Activated CD4-positive, alpha-beta T cell treated with anti-CD3 and anti-CD28 coated beads, Interleukin-2, amount 50 U/mL, for 24 hours (primary cell): Measurements from ENCODE around the gene EBF3.

ENCODE experiments used
- DNase-seq, 2 donors: peaks; one replicate each; pipeline ENCODE4 v3.0.0-alpha.2; 2020; ENCODE audit warnings: low read depth in 1 of 2, low spot score in 1 of 2

EBF3 gene

GRCh38 chr10:129963641-129964501 is at the start of gene EBF3:
Gene EBF3, minus strand, starts transcription at chr10:129964274. Its CDS starts 506 bp downstream, at chr10:129963768.
- DNase-seq = peak in 1 of 2 donors; percentile 17

DNA sequence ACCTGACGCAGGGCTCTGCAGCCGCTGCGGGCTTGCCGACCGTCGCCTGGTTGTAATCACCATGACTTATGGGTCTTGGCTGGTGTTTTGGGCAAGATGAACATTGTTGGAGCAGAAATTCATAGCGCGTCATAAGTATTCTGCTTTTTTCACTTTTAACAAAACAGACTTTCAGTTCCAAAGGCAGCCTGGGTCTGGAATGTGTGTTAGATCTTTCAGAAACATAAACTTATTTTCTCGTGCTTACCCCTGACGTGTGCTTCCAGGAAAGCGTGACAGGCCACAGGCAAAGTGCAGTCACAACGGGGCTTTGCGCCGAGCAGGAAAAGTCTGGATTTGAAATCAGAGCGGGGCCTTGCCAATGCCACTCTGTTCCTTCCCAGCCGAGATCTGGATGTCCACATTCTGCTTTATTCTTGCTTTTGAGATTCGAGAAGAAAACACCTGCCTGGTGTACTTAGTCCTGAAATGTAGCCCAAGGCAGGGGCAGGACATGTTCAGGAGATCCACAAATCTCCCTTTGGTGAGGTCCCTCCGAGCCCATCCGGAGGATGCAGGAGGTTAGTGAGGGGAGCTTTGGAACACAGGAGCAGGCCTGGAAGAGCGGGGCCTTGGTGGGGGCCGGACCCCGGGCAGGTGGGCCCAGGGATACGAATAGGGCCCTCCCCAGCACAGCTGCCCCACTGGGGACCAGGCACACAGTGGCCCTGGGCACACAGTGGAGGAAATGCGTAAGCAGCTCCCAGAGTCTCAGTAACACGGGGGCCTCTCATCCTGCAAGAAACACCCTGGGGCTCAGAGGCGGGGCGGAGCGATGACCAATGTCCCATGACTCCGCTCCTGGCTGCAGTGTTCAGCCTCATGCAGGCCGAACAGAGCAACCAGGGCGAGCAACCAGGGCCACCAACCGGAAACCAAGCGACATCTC is 49.5 kb upstream of the EBF3 start:
- DNase-seq = no peak

DNA sequence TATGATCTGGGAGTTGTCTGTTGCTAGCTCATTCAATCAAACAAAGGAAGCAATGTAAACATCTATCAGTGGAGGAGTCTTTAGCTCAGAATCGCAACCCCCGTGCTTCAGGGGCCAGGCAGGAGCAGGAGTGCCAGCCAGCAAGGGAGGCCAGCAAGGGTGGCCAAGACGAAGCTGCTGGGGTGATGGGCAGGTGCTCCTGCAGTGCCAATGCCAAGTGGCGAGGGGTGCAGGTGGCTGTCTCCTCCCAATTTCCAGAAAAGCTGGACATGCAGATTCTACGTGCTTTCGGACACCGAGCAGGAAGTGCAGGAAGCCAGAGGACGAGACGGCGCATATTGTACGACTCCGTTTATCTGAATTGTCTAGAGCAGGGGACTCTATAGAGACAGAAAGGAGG is 48.1 kb upstream of the EBF3 start:
- no peak for DNase-seq

DNA sequence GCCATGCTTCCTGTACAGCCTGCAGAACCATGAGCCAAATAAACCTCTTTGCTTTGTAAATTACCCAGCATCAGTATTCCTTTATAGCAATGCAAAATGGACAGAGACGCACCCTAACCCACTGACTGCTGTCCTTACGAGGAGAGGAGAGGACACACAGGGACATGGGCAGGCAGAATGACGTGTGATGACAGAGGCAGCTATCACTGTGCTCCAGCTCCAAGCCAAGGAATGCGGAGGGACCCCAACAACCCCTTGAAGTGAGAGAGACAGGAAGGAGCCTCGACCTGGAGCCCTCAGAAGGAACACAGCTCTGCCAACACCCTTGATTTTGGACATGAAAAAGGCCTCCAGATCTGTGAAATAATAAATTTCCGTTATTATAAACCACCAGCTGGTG is 46.6 kb upstream of the EBF3 start:
- DNase-seq = no peak

- no peak for DNase-seq
These were observed 45.2 kb upstream of the EBF3 start for GRCh38 chr10:130009228-130009627.

- no peak for DNase-seq
These were observed 39.9 kb upstream of the EBF3 start for GRCh38 chr10:130003787-130004613.

DNA sequence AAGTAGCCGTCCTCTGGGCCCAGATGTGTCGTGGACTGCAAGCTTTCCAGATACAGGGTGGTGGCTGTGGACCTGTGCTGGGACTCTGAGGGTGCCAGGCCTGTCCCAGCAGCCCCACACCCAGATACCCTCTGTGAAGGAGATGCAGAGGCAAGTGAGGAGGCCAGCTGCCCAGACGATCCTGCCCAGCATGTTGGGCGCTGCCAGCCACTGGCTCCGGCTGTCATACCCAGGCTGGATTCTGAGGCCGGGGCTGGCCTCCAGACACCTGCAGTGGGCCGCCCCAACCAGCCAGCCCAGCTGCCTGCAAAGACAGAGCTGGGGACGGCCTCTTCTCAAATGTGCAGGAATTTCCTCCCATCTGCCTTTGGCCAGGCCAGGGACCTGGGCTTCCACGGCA is 39.1 kb upstream of the EBF3 start:
- no peak for DNase-seq

- no peak for DNase-seq
These were observed 38.5 kb upstream of the EBF3 start for GRCh38 chr10:130002606-130003005.

- DNase-seq = no peak
These were observed 36.8 kb upstream of the EBF3 start for GRCh38 chr10:130000918-130001317.

DNA sequence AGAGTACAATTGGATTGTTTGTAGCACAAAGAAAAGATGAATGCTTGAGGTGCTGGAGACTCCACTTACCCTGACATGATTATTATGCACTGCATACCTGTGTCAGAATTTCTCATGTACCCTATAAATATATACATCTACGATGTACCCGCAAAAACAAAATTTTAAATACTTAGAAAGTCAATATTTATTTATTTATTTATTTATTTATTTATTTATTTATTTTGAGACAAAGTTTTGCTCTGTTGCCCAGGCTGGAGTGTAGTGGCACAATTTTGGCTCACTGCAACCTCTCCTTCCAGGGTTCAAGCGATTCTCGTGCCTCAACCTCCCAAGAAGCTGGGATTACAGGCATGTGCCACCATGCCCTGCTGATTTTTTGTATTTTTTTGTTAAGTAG is 35.1 kb upstream of the EBF3 start:
- no peak for DNase-seq

DNA sequence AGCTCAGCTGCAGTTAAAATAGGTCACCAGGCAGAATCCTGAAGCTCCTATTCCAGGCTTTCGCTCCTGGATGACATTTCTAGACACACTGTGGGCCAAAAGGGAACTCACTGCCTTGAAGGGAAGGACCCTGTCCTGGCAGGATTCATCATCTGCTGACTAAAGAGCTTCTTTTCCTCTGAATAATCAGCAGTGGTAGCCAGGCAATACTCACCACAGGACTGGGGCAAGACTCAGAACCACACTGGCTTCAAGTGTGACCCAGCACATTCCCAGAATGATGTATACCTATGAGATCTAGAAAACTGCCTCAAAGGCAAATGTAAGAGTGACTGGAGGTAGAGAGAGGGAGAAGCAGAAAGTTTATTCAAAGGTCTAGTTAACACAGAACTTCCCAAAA is 29.5 kb upstream of the EBF3 start:
- no peak for DNase-seq

GRCh38 chr10:129992356-129992755 is 28.3 kb upstream of the EBF3 start:
- DNase-seq = no peak

DNA sequence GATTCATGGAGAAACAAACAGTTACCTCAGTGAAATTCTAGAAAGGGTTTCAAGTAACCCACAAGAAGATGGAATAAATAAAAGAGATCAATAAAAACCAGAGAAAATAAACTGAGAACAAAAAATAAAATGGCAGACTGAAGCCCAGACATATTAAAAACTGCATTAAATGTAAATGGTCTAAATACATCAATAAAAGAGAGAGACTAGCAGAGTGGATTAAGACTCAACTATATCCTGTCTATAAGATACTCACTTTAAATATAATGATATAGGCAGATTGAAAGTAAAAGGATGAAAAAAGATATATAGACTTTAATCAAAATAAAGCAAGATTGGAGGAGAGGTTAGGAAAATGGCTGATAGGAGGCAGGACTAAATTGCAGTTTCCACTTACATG is 18.8 kb upstream of the EBF3 start:
- DNase-seq = no peak

DNA sequence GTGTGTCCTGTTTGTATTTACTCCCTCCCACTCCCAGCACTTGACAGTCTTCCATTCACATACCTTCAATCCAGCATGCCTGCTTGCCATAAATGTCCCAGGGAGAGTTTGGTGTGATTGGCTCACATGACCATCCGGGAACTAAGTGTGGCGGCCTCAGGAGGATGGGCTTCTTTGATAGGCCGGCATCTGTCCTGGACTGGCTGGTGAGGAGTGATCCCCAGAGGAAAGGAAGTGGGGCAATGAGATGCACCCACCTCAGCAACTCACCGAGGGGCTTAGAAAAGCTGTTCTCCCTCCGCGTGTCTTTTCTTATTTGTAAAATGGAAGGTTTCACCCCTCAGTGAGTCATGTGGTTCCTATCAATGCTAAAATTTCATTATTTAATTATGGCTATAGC is 14.9 kb upstream of the EBF3 start:
- DNase-seq = no peak

DNA sequence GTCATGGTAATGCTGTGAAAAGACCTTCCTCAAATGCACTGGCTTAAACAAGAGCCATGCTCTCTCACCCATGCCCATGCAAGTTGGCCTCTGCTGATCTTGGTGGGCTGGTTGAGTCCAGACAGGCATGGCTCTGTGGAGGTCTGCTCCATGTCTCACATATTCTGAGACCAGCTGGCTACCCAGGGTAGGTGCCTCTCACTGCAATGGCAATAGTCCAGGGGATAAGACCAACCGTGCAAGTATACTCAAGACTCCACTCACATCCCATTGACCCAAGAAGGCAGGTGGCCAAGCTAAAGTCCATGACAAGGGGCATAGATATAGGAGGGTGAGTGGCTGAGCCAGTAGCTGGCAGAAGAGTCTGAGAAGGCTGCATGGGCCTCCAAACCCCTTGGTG is 14.2 kb upstream of the EBF3 start:
- no peak for DNase-seq

- no peak for DNase-seq
These were observed 13.7 kb upstream of the EBF3 start for GRCh38 chr10:129977794-129978193.

GRCh38 chr10:129973674-129974059 is 9.6 kb upstream of the EBF3 start:
- no peak for DNase-seq

GRCh38 chr10:129972966-129973673 is 9.0 kb upstream of the EBF3 start:
- no peak for DNase-seq

DNA sequence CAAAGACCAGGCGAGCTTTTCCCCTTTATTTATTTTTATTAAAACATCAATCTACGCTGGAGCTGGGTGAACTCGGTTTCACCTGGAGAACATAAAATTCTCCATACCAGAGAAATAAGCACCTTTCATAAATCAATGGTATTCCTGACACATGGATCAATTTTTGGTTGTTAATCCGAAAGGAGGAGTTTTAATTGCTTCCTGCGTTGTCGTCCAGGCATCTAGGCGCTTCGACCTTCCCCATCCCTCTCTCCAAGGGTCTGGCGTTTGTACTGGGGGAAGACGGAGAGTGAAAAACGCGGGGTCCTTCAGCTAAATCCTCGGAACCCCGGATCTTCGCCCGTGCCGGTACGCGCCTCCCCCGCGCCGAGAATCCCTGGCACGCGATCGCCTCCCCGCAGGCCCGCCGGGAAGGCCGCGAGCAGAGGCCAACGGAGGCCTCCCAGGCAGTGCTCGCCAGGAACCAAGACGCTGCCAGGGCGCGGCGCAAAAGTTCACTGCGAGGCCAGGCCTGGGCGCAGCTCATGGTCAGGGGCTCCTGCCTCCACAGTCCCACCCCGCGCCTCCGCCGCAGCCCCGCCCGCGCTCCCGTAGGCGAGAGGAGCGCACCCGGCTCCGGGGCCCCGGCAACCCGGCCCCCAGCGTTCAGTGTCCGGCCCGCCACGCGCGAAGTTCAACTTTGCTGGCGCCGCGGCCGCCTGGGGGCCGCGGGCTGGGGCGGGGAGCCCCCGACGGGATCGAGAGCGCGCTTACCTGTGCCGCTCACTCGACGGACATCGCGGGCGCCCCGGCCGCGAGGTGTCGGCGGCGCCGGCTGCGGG is 8.3 kb upstream of the EBF3 start:
- DNase-seq = no peak
